Stomach (tissue), 4 donors: ENCODE measurements around the gene MTA2.
"Not testable (repeated sequence)": the region's sequence is repeated elsewhere in the genome, so short reads cannot be mapped to it uniquely, and the experiment has no call there.

Source experiments
- POLR2A ChIP-seq, 4 donors: fragments of 450-650 bp; IDR thresholded peaks; one replicate each; pipeline ENCODE4 v1.6.1; 2016; ENCODE audit warnings: antibody characterized with exemption in 4 of 4, control low read depth in 2 of 4, mild to moderate bottlenecking in 1 of 4, moderate library complexity in 1 of 4
- POLR2AphosphoS5 ChIP-seq, 3 donors: sonication (generic); formaldehyde crosslinking; IDR thresholded peaks; one replicate each; pipeline ENCODE4 v1.6.1; 2016; ENCODE audit warnings: antibody characterized with exemption in 3 of 3
- TF ChIP-seq, protein P1 (sequence below), 7 experiments: fragments of 450-650 bp in 4 of 7; fragments of 200-600 bp in 3 of 7; sonication (generic) in 3 of 7; IDR thresholded peaks; one replicate each; pipeline ENCODE4 v1.5.1; 2016 to 2019; ENCODE audit warnings: antibody characterized with exemption in 7 of 7, control low read depth in 2 of 7, mild to moderate bottlenecking in 1 of 7

- TF ChIP-seq, protein P1, sequence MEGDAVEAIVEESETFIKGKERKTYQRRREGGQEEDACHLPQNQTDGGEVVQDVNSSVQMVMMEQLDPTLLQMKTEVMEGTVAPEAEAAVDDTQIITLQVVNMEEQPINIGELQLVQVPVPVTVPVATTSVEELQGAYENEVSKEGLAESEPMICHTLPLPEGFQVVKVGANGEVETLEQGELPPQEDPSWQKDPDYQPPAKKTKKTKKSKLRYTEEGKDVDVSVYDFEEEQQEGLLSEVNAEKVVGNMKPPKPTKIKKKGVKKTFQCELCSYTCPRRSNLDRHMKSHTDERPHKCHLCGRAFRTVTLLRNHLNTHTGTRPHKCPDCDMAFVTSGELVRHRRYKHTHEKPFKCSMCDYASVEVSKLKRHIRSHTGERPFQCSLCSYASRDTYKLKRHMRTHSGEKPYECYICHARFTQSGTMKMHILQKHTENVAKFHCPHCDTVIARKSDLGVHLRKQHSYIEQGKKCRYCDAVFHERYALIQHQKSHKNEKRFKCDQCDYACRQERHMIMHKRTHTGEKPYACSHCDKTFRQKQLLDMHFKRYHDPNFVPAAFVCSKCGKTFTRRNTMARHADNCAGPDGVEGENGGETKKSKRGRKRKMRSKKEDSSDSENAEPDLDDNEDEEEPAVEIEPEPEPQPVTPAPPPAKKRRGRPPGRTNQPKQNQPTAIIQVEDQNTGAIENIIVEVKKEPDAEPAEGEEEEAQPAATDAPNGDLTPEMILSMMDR (IDR thresholded peaks at IDR 0.05): not testable (repeated sequence)
- not testable (repeated sequence) for TF ChIP-seq POLR2A, POLR2AphosphoS5 (IDR thresholded peaks at IDR 0.05)
Observed at GRCh38 chr11:62550478-62550877, 51.2 kb downstream of the MTA2 start.
